DLD1 (cell line): ENCODE measurements around the gene PPP1R8.
"Not testable (repeated sequence)": the region's sequence is repeated elsewhere in the genome, so short reads cannot be mapped to it uniquely, and the experiment has no call there.

ENCODE experiments used
- in situ Hi-C: cut with HindIII; loops from 2 replicates; pipeline ENCODE4 v1.10.0; 2017; ENCODE audit warnings: low sequenced_read_pairs

Gene PPP1R8

DNA sequence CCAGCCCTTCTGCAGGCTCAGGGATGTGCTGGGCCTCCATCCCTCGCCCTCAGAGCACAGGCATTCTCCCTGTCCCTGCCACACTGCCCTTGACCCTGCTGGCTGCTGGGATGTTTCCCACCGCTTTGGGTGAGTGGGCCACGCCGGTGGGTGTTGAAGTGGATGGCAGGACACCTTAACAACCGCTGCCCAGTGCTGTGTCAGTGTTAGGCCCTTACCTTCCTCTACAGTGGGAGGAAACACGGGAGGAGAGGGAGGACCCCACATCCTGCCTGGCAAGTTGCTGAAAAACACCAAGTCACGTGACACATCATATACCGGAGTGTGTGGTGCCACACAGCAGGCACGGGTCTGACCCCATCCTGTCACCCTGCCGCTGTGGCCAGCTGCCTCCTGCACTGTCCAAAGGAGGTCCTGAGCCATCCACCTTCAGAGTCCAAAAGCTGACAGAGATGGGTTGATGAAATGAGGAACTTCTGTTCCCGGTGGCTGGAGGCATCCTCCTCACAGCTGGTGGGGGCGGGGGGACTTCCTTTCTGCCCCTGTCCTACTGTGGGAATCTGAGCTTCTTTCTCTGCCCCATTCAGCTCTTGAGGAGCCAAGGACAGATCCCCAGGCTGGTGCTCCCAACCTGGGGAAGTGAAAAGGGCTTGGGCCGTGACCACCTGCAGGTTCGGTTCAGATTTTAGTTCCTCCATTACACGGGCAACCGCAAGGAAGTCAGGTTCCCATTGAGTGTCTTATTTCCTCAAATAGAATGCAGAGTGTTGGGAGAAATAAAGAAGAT lies 38.5 kb downstream of the PPP1R8 start:
- in situ Hi-C loops = no loop called here

DNA sequence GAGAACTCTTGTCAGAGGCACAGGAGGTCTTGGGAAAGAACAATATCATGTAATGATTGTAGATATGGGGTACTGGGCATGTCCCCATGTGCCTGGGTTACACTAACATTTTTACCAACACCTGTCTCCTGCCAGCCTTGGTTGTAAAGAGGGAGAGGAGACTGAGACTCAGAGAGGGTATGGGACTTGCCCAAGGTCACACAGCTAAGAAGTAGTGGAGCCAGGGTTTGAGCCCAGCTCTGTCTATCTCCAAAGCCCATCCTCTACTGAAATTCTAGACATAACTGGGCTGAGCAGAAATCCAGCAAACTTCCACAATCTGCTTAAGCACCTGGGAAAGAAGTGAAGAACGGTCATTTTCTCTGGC lies 39.1 kb downstream of the PPP1R8 start:
- in situ Hi-C loops = no loop called here

DNA sequence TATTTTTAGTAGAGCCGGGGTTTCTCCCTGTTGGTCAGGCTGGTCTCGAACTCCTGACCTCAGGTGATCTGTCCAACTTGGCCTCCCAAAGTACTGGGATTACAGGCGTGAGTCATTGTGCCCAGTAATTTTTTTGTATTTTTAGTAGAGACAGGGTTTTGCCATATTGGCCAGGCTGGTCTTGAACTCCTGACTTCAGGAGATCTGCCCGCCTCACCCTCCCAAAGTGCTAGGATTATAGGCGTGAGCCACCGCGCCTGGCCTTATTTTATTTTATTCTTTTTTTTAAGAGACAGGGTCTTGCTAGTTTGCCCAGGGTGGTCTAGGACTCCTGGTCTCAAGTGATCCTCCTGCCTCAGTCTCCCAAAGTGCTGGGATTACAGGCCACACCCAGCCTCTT lies 40.5 kb downstream of the PPP1R8 start:
- in situ Hi-C loops = not testable (repeated sequence)

DNA sequence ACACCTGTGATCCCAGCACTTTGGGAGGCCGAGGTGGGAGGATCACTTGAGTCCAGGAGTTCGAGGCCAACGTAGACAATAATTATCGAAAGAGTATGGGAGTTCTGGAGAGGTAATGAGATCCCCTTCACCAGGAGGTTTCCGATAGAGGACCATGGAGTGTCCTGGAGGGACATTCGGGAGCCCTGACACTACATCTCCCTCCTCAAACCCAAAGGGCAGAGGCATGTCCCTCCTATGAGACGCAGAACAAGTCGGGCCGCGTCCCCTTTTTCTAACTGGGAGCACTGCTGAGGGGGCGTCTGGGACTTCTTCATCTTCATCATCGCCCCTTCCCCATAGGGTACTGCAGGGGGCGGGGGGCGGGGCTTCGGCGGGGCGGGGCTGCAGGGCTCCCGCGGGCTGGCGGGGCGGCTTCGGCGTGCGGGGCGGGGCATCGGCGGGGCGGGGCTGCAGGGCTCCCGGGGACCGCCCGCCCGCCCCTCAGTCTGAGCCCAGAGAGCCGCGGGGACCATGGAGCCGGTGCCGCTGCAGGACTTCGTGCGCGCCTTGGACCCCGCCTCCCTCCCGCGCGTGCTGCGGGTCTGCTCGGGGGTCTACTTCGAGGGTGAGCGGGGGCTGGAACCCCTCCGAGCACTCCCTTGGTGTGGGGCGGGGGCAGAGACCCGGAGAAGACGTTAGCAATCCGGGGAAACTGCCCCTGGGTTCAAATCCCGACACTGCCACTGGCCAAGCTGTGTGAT lies 41.6 kb downstream of the PPP1R8 start, which contains the start of gene THEMIS2:
Gene THEMIS2 (plus strand): TSS at position 486 of the 743 bp plus-strand sequence. CDS start 28 bp downstream, at position 514.
- in situ Hi-C loops = no loop called here

DNA sequence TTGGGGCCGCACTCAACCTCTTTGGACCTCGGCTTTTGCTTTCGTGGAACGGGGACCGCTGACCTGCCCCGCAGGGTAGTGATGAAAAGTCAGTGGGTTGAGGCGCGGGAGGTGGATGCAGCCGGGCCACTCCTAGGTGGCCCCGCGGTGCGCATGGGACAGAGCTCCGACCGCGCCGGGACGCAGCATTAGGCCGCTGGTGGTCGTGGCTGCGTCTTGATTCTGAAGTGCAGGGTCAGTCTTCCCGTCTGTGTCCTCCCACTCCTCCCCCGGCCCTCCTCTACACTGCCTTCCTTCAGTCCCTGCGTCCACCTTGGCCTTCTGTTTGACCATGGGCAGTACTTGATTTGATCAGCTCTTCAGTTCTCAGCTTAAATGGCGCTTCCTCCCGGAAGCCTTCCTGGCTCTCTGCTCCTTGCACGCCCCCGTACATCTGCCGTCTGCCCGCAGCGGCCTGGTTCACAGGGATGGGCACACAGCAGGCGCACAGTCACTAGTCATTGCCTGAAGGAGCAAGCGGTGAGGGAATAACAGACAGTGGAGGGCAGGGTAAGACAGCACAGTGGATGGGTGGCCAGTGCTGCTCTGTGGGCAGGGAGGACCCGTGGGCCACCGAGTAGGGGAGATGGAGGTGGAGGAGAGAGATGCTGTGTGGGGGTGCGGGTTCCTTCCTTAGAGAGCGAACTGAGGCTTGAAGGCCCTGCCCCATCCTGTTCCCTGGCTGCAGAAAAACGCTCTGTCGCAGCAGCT lies 42.4 kb downstream of the PPP1R8 start:
- in situ Hi-C loops = no loop called here

DNA sequence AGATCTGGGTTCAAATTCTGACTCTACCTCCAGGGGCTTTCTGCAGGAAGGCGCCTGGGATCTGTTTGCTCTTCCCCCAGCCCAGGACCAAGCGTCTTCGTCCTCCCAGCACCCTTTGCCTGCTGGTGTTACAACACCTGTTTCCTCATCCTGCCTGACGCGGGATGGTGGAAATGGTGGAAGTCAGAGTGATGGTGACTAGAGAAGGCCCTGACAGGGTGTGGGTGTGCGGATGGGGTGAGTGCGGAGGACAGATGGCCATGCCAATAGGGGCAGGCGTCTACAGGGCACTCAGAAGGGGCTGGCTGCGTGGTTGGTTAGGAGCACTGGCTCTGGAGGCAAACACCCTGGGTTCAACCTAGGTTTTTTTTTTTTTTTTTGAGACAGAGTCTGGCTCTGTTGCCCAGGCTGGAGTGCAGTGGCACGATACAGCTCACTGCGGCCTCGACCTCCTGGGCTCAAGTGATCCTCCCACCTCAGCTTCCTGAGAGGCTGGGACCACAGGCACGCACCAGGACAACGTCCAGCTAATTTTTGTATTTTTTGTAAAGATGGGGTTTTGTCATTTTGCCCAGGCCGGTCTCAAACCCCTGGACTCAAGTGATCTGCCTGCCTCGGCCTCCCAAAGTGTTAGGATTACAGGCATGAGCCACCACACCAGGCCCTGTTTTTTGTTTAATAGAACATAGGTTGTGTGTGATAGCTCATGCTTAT lies 43.2 kb downstream of the PPP1R8 start:
- in situ Hi-C loops = no loop called here

DNA sequence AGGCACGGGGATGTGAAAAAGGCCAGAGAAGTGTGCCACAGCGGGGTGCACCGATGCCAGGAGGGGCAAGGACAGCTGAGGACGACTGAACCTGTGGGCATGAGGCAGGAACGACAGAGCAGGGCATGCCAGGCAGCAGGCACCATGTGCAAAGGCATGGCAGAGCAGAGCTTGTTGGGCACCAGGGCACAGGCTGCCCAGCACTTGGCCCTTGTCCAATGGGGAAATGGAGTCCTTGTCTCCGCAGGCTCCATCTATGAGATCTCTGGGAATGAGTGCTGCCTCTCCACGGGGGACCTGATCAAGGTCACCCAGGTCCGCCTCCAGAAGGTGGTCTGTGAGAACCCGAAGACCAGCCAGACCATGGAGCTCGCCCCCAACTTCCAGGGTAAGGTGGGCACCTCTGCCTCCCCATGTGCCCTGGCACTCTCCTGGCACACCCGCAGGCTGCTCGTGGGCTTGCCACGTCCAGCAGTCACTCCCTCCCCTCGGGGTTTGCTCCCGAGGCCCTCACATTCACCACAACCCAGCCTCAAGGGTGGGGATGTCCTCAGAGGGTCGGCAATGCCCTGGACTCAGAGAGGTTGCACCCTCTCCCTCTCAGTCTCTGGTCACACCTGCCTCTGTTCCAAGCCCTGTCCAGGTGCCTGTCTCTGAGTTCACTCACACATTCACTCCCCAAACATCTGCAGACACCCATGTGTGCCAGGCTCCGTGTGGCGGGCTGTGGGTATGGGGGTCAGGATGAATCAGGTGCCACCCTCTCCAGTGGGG lies 45.9 kb downstream of the PPP1R8 start:
- in situ Hi-C loops = no loop called here

DNA sequence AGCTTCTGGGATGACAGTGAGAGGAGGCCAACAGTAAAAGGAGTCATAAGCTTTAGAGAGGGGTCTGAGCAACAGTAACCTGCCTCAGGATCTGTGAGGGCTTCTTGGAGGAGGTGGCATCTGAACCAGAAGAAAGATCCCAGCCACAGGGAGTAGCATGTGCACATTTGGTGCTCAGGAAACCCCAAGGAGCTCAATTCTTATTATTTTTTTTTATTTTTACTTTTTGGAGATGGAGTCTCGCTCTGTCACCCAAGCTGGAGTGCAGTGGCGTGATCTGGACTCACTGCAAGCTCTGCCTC lies 46.5 kb downstream of the PPP1R8 start:
- in situ Hi-C loops = no loop called here

DNA sequence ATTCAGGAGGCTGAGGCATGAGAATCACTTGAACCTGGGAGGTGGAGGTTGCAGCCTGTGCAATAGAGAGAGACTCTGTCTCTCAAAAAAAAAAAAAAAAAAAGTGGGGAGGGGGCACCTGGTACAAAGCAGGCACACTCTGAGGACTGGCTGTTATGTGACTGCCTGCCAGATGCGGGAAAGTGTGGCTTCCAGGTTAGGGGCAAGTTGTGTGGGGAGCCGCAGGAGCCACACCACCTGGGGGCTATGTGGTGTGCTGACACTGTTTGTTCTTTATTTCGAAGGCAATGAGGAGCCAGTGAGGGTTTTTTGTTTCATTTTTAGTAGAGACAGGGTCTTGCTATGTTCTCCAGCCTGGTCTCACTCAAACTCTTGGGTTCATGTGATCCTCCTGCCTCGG lies 47.5 kb downstream of the PPP1R8 start:
- in situ Hi-C loops = no loop called here

DNA sequence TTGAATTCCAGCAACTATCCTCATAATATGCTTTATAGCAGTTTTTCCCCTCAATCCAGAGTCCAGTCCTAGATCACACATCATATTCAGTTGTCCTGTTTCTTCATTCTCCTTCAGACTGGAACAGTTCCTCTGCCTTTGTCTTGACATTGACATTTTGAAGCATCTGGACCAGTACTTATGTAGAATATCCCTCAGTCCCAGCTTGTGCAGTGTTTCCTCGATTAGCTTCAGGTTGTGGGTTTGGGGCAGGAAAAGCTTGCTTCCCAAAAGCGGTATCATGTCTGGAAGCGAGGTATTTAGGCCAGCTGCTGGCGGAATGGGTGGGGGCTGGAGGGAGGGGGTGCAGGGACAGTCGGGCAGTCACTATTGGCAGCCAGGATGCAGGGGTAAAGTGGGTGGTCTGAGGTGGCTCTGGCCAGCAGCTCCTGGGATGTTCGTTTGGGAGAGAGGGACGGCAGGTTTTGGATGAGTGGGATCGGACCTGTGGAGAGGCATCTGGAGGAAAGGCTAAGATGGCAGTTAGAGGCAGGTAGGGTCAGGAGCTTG lies 48.3 kb downstream of the PPP1R8 start:
- in situ Hi-C loops = no loop called here

DNA sequence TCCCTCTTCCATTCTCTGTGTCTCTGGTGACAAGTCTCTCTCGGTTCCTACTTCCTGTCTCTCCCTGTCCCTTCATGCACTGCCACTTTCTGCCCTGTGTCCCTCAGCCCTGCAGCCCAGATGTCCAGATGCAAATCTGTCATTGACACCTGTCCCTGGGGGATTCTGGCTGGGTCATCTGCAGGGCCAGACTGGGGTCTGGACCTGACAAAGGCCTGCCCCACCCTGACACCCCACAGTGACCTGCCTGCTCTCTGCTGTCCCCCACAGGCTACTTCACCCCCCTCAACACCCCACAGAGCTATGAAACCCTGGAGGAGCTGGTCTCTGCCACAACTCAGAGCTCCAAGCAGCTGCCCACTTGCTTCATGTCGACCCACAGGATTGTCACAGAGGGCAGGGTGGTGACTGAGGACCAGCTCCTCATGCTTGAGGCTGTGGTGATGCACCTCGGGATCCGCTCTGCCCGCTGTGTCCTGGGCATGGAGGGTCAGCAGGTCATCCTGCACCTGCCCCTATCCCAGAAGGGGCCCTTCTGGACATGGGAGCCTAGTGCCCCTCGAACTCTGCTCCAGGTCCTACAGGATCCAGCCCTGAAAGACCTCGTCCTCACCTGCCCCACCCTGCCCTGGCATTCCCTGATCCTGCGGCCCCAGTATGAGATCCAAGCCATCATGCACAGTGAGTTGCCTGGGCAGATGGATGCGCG lies 48.9 kb downstream of the PPP1R8 start:
- in situ Hi-C loops = no loop called here

DNA sequence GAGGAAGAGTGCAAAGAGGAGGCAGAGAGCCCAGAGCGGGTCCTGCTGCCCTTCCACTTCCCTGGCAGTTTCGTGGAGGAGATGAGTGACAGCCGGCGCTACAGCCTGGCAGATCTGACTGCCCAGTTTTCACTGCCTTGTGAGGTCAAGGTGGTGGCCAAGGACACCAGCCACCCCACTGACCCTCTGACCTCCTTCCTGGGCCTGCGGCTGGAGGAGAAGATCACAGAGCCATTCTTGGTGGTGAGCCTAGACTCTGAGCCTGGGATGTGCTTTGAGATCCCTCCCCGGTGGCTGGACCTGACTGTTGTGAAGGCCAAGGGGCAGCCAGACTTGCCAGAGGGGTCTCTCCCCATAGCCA lies 51.9 kb downstream of the PPP1R8 start:
- in situ Hi-C loops = no loop called here

DNA sequence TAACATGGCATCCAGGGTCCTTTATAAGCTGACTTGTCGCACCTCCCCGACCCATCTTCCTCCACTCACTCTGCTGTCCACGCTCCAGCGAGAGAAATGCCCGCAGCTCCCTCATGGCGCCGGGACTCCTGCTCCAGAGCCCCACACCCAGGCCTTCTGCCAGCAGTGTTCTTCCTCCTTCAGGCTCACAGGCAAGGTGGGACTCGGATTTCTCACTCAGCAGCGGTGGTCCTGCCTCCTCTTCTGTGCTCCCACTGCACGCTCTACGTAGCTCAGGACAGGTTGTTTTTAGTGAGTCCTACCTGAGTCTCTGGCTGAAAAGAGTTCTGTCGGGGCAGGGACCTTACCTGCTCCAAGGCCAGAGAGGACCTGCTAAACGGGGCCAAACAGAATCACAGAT lies 53.0 kb downstream of the PPP1R8 start:
- in situ Hi-C loops = no loop called here

DNA sequence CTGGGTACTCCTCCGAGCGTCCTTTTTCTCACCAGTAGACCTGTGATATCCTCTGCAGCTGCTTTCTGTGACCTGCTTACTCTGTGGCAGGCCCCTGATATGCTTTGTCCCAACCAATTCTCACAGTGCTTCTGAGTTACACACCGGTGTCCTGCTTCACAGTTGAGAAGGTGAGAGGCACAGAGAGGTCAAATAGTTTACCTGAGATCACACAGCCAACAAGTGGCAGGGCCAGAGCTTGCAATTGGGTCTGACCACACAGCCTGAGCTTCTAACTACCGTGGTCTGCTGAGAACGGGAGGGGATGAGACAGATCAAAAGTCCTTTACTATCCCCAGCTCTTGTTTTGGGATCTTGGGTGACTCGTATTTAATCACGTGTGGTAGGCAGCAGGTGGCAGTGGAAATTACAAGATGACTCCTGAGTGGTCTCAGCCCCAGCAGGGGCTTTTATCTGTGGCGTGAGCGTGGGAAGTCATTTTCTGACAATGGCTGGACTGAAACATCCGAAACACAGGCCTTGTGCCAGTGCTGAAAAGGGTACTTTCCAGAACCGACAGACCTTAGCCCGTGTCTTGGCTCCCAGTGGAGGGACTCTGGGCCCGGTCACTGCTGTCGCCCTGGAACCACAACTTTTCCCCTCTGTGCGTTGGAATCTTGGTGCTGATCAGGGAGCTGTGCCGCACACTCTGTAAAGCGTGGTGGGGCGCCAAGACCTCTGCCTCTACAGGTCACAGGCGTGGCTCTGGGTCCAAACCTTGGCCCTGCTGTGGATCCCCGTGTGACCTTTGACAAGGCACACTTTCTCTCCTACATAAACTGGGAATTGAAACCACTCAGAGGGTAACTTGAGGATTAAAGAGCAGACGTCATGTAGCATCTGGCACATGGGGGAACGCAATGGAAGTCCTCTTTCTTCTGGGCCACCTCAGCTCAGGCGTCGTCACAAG lies 53.7 kb downstream of the PPP1R8 start:
- in situ Hi-C loops = no loop called here

DNA sequence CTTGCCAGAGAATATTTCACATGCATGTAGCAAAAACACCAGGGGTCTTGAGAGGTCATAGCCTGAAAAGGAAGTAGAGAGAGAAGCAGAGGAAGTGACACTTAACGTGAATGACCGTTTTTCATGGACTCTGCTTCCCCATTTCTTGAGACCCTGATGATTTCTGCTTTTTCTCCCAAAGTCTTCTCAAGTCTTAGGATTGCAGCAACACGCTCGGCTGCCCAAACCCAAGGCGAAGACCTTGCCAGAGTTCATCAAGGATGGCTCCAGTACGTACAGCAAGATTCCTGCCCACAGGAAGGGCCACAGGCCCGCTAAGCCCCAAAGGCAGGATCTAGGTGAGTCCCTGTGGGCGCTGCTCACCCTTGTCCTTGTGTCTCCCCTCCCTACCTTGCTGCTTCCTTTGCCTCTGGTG lies 54.5 kb downstream of the PPP1R8 start:
- in situ Hi-C loops = no loop called here

DNA sequence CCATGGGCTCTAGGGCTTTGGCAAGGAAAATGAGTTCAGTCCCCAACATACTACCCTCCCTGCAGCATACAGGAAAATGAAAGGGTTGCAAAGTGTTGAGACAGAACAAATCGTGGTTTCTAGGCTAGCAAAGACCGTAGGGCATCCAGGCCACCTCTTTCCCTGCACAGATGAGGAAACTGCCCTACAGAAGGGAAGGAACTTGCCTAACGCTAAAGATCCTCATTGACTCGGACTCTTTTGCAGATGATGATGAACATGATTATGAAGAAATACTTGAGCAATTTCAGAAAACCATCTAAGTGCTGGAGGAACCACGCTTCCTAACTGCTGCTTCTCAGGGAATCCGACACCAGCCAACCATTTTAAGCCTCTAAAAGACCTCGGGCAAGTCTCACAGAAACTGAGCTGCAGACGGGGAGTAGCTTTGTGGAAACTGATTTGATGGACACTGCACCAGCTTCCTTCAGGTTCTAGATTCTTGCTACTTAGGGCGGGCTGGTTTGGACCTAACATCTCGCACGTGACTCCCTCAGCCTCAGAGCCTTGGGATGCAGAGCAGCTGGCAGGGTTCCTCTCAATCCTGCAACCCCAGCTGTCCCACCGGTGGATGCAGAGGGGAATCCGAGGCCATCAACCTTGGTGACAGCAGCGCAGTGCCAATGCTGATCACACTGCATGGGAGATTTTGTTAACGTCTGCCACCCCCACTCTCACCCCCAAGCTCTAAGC lies 55.2 kb downstream of the PPP1R8 start:
- in situ Hi-C loops = no loop called here

DNA sequence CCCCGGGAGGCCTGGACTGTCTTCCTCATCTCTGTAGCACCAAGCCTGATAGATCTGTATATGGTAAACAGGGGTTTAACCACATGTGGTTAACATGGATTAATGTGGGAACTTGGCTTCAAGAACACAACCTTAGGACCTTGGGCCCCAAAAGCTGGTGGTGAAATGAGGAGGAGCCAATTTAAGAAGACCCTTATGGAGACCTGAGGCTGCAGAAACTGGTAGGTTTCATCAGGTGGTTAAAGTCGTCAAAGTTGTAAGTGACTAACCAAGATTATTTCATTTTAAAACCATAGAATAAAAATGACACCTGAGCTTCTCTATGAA lies 55.7 kb downstream of the PPP1R8 start:
- in situ Hi-C loops = no loop called here

DNA sequence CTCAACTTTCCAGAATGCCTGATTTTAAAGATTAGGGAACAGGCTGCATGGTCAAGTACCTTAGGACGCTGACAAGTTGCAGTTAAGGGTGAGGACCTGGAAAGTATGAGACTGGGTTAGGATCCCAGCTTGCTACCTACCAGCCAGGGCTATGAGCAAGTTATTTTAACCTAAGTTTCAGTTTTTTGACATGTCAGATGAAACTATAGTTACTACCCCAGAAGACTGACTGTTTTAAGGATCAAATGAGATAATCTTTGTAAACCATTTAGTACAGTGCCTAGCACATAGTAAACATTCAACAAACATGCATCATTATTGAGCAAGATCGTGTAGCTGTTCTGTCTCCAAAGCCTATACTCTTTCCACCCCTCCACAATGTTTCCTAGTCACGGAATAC lies 56.2 kb downstream of the PPP1R8 start:
- in situ Hi-C loops = no loop called here
